NCI-H460 (cell line): ENCODE data around the gene PACRG. TPM values are rescaled to one million over a fixed set of nuclear protein-coding genes. Genes with fewer than 3 reads are reported as not detected.

ENCODE experiments used
- DNase-seq: peaks from one replicate; pipeline ENCODE4 v3.0.0-alpha.2; 2016; ENCODE audit warnings: low read depth; ENCODE audit errors: extremely low read depth
- total RNA-seq: library from RNA; depleted of rRNA; stranded (reverse); fragments of >200 nt; shearing (Covaris generic); gene quantifications from 2 replicates; pipeline ENCODE4 v1.2.3, GENCODE V29; 2014

Gene PACRG
- total RNA-seq, 1 experiment from 2014 or later, result 0.15 TPM

GRCh38 chr6:163064397-163064796 lies 336.6 kb downstream of the PACRG start:
- DNase-seq, result no peak

- no peak for DNase-seq
Observed at GRCh38 chr6:163066200-163066599, 338.4 kb downstream of the PACRG start.

- no peak for DNase-seq
Observed at GRCh38 chr6:163077134-163077533, 349.4 kb downstream of the PACRG start.

GRCh38 chr6:163078712-163079111 lies 350.9 kb downstream of the PACRG start:
- no peak for DNase-seq

GRCh38 chr6:163080228-163080627 lies 352.5 kb downstream of the PACRG start:
- no peak for DNase-seq

- no peak for DNase-seq
Observed at GRCh38 chr6:163083141-163083540, 355.4 kb downstream of the PACRG start.

- DNase-seq, result no peak
Observed at GRCh38 chr6:163085426-163085825, 357.7 kb downstream of the PACRG start.

- no peak for DNase-seq
Observed at GRCh38 chr6:163085861-163086623, 358.3 kb downstream of the PACRG start.

- no peak for DNase-seq
Observed at GRCh38 chr6:163086624-163086920, 358.8 kb downstream of the PACRG start.

- no peak for DNase-seq
Observed at GRCh38 chr6:163087981-163088380, 360.2 kb downstream of the PACRG start.

GRCh38 chr6:163092876-163093275 lies 365.1 kb downstream of the PACRG start:
- DNase-seq, result no peak

GRCh38 chr6:163094881-163095280 lies 367.1 kb downstream of the PACRG start:
- no peak for DNase-seq

GRCh38 chr6:163095401-163095800 lies 367.6 kb downstream of the PACRG start:
- DNase-seq, result no peak

GRCh38 chr6:163098827-163099479 lies 371.2 kb downstream of the PACRG start:
- no peak for DNase-seq

GRCh38 chr6:163099621-163100171 lies 371.9 kb downstream of the PACRG start:
- DNase-seq, result no peak

GRCh38 chr6:163100259-163100658 lies 372.5 kb downstream of the PACRG start:
- DNase-seq, result no peak

- DNase-seq, result no peak
Observed at GRCh38 chr6:163113358-163113962, 385.7 kb downstream of the PACRG start.

- DNase-seq, result no peak
Observed at GRCh38 chr6:163118941-163119340, 391.2 kb downstream of the PACRG start.

- no peak for DNase-seq
Observed at GRCh38 chr6:163120223-163120622, 392.4 kb downstream of the PACRG start.

GRCh38 chr6:163121270-163121669 lies 393.5 kb downstream of the PACRG start:
- no peak for DNase-seq

GRCh38 chr6:163122365-163122764 lies 394.6 kb downstream of the PACRG start:
- no peak for DNase-seq

GRCh38 chr6:163123098-163123497 lies 395.3 kb downstream of the PACRG start:
- DNase-seq, result no peak
